ENCODE results near the gene SLC35D3.
"Not testable (repeated sequence)": the region's sequence is repeated elsewhere in the genome, so short reads cannot be mapped to it uniquely, and the experiment has no call there.

Gene SLC35D3

GRCh38 chr6:136897071-136897470 lies 25.0 kb upstream of the SLC35D3 start:
- TF ChIP-seq CTCF (IDR thresholded peaks at IDR 0.05; ENCODE audit: low read depth, low read length): no peak
- H3K9me3 ChIP-seq (ENCODE audit: severe bottlenecking): no peaks in the 10 kb centered on the region
- H3K36me3 ChIP-seq: no peaks in the 10 kb centered on the region
- no peak overlapping the region for H3K27ac ChIP-seq
- no peak for DNase-seq
- H3K4me3 ChIP-seq (ENCODE audit: low read depth, low read length): no peak overlapping the region
- no peaks in the 10 kb centered on the region for H3K27me3 ChIP-seq (ENCODE audit: insufficient read depth, low read depth, severe bottlenecking)

GRCh38 chr6:136901212-136901784 lies 20.8 kb upstream of the SLC35D3 start:
- no peak overlapping the region for H3K27ac ChIP-seq
- peaks cover 4% of the 10 kb centered on the region; the same call in 1 of the 2 replicates for H3K36me3 ChIP-seq
- no peak for TF ChIP-seq CTCF (IDR thresholded peaks at IDR 0.05; ENCODE audit: low read depth, low read length)
- no peak for DNase-seq
- H3K9me3 ChIP-seq (ENCODE audit: severe bottlenecking): no peaks in the 10 kb centered on the region
- no peak overlapping the region for H3K4me3 ChIP-seq (ENCODE audit: low read depth, low read length)
- H3K27me3 ChIP-seq (ENCODE audit: insufficient read depth, low read depth, severe bottlenecking): no peaks in the 10 kb centered on the region

- not testable (repeated sequence) for H3K27ac ChIP-seq; H3K27me3 ChIP-seq (ENCODE audit: insufficient read depth, low read depth, severe bottlenecking); H3K36me3 ChIP-seq; H3K9me3 ChIP-seq (ENCODE audit: severe bottlenecking); DNase-seq; H3K4me3 ChIP-seq (ENCODE audit: low read depth, low read length)
Observed at GRCh38 chr6:136904477-136904876, 17.6 kb upstream of the SLC35D3 start.

- no peaks in the 10 kb centered on the region for H3K9me3 ChIP-seq (ENCODE audit: severe bottlenecking)
- no peak overlapping the region for H3K27ac ChIP-seq
- no peak for DNase-seq
- TF ChIP-seq CTCF (IDR thresholded peaks at IDR 0.05; ENCODE audit: low read depth, low read length): no peak
- H3K4me3 ChIP-seq (ENCODE audit: low read depth, low read length): no peak overlapping the region
- H3K27me3 ChIP-seq (ENCODE audit: insufficient read depth, low read depth, severe bottlenecking): no peaks in the 10 kb centered on the region
- no peaks in the 10 kb centered on the region for H3K36me3 ChIP-seq
Observed at GRCh38 chr6:136914947-136915346, 7.2 kb upstream of the SLC35D3 start.

- no peak for TF ChIP-seq CTCF (IDR thresholded peaks at IDR 0.05; ENCODE audit: low read depth, low read length)
- no peak for DNase-seq
- no peaks in the 10 kb centered on the region for H3K36me3 ChIP-seq
- H3K9me3 ChIP-seq (ENCODE audit: severe bottlenecking): no peaks in the 10 kb centered on the region
- H3K27me3 ChIP-seq (ENCODE audit: insufficient read depth, low read depth, severe bottlenecking): no peaks in the 10 kb centered on the region
- no peak overlapping the region for H3K4me3 ChIP-seq (ENCODE audit: low read depth, low read length)
- H3K27ac ChIP-seq: no peak overlapping the region
Observed at GRCh38 chr6:136918706-136919105, 3.4 kb upstream of the SLC35D3 start.

- H3K36me3 ChIP-seq: no peaks in the 10 kb centered on the region
- no peak for DNase-seq
- TF ChIP-seq CTCF (IDR thresholded peaks at IDR 0.05; ENCODE audit: low read depth, low read length): no peak
- no peak overlapping the region for H3K27ac ChIP-seq
- H3K9me3 ChIP-seq (ENCODE audit: severe bottlenecking): no peaks in the 10 kb centered on the region
- H3K4me3 ChIP-seq (ENCODE audit: low read depth, low read length): no peak overlapping the region
- no peaks in the 10 kb centered on the region for H3K27me3 ChIP-seq (ENCODE audit: insufficient read depth, low read depth, severe bottlenecking)
Observed at GRCh38 chr6:136920216-136920615, 1.9 kb upstream of the SLC35D3 start.
